COR-L47 (cell line): Measurements from ENCODE around the gene DGAT2L6.

Experiments
- DNase-seq: peaks from one replicate; lab custom pipeline; 2025; lab: John Stamatoyannopoulos, UW

Gene DGAT2L6, protein sequence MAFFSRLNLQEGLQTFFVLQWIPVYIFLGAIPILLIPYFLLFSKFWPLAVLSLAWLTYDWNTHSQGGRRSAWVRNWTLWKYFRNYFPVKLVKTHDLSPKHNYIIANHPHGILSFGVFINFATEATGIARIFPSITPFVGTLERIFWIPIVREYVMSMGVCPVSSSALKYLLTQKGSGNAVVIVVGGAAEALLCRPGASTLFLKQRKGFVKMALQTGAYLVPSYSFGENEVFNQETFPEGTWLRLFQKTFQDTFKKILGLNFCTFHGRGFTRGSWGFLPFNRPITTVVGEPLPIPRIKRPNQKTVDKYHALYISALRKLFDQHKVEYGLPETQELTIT

DNA sequence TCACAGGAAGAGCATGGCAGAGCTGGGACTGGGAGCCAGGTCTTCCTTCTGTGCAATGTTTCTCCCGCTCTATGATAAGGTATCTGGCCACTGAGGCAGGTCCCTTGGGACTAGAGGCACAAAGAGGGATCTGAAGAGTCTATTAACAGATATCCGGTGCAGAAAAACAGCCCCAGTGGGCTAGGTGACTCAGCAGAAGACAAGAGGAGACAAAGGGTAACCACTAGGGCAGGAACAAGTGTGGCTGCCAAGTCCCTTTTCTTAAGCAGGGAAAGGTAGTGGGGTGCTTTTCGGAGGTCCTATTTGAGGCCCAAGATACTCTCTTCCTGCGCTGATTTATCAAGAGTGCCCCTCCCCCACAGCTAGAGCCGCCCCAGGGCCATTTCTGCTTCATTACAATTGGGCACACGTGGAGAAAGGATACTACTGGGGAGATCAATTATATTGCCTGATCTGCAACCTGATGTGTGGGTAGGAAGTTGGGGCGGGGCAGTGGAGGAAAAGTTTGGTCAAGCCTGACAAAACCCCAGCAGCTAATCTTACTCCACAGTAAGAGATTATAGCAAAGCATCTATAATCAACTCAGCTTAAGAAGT lies at the start of gene DGAT2L6:
DGAT2L6 (plus strand) TSS at position 546 of the 596 bp plus-strand sequence. CDS start 100 bp downstream, outside the sequence.
- DNase-seq, result no peak

DNA sequence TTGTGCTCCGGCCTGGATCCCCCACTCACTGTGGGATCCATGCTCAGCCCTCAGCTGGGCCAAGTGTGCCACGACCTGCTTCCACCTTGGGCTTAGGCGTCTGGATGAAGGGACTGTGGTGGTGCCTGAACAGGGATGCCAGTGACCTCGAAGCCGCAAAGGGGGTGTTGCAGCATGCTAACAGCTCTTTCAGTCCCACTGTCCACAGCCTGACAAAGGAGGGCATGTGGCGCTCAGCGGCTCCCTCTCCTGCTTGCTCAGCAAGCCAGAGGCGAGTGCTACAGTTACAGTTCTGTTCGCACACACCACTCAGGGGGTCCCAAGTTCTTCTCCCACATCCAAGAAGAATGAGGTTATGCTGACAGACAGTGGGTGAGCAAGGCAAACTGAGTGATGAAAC lies 49.2 kb upstream of the DGAT2L6 start:
- DNase-seq, result no peak

DNA sequence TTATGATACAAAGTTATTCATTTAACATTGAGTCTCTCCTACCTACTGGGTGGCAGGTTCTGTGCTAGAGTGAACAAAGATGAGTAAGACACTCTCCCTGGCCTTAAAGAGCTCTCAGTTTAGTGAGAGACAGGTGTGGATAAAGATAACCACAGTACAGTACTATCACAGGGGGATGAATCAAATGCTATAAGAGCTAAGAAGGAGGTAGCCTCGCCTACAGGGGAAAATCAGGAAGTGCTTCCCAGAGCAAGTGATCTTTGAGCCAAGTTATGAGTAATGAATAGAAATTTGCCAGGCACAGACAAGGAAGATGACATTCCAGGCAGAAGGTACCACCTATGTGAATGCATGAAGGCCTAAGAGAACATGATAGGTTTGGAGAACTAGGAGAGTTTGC lies 47.5 kb upstream of the DGAT2L6 start:
- no peak for DNase-seq

DNA sequence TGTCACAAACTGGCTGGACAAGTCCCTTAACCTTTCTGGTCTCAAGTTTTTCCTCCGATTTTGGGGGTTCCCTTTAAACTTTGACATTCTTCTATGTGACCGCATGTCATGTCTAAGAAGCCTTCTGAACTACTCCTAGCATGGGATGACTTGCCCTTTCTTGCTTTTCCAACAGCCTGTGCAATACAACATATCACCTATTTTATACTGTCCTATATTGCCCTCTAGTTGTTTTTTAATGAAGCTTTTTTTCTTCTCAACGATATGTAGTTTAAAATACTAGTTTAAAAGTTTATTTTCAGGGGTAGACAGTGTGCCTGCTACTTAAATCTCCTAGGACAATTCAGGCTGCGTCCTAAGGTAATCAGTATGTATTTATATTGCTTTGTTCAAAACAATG lies 45.1 kb upstream of the DGAT2L6 start:
- no peak for DNase-seq

DNA sequence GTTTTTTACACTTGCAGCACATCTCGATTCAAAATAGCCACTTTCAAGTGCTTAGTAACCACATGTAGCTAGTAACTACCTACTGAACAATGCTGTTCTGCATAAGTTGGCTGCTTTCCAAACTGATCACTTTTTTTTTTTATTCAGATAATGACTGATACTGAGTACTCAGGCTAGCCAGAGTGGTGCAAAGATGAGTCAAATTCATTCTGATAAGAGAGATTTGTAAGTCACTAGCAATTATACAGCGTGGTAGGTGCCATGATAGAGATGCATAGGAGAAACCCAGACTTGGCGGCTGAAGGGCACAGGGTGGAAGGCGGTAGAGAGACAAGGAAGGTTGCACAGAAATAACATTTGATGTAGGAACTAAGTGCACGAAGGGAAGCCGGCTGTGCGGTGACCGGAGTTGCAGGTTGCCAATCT lies 44.4 kb upstream of the DGAT2L6 start:
- no peak for DNase-seq

DNA sequence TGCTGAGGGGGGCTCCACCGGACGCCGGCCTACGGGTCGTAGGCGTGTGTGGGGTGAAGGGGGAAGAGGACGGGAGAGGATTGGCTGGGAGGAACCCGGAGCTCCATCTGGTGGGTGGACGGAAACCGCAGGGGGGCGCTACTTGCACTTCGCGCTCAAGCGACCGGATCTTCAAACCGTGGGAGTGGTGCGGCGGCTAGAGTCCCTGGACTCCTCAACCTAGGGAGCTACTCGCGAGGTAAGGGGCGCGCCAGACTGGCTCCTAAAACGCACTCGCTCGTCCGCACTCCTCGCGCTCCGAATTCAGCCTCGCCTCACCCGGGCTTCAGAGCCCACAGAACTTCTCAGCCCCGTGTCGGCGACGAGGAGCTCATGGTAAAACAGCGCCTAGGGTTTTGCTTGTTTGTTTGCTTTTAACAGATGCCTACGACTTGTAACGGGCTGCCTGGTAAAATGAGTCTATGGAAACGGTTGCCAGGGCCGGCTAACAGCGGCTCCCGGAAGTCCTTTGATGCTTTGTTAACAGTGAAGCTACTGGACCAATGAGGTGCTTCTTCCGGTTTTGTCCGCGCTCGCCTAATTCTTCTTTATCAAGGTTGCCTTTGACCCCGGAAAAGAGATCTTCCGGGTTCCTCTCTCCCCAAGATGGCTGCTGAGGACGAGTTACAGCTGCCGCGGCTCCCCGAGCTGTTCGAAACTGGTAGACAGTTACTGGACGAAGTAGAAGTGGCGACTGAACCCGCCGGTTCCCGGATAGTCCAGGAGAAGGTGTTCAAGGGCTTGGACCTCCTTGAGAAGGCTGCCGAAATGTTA lies 43.8 kb upstream of the DGAT2L6 start, which contains the start of gene IGBP1:
IGBP1 (plus strand) TSS at position 145 of the 813 bp plus-strand sequence; CDS start at position 646, 501 bp downstream.
- DNase-seq, result peak; percentile 76

DNA sequence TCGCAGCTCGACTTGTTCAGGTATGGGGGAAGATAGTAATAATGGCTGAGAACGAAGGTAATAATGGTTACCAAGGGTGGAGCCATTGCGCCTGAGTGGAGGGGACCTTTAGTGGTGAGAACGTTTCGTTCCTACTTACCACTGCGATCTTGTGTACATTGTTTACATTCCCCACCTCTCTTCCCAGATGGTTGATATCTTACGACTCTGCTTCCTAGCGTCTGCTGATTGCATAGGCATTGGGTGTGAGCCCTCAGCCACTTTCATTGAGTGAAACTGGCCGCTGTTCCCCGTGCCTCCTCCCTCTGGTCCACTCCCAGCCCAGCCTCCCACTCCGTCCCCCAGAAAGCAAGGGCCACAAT lies 43.2 kb upstream of the DGAT2L6 start:
- DNase-seq, result no peak

DNA sequence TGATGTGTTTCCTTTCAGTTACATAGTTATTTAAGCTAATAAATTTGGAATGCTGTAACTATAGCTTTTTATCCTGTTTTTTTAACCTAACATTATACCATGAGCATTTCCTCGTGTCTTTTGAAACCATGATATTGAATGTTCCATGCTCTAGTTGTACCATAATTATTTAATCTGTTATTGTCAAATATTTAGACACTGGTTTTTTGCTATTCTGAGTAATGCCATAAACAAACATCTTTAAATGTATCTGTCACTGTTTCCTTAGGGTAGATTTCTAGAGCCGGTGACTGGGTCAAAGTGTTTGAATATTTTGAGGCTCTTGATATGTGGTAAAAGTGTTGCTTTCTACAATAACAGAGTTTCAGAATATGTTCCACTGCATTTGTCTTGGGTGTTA lies 38.7 kb upstream of the DGAT2L6 start:
- no peak for DNase-seq

DNA sequence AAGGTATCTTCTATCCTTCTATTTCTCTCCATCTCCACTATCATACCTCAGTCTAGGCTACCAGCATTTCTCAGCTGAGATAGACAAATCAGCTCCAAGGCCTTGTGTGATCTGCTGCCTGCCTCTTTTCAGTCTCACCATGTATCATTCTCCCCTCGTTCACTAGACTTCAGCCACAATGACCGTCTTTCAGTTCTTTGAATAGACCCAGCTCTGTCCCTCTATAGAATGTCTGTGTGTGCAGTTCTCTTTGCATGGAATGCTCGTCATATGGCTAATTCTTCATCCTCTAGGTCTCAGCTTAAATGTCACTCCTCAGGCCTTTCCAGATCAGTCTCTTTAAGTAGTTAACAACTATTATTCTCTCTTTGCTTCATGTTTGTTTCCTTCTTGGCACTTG lies 37.5 kb upstream of the DGAT2L6 start:
- no peak for DNase-seq

DNA sequence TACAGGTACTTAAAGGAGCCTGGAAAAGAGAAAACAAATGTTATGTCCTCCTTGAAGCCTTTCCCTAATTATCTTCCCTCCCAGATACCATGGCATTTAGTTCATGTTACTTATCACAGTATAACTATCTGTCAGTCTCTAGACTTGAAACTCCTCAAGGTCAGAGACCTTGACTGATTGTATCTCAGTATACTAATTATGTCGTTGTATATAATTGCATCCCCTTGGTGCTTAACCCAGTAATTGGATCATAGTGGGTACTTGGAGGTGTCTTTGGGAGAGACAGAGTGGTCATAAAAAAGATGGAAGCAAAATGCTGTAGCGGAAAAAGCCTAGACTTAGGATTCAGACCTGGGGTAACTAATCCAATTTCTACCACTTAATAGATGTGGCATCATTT lies 35.9 kb upstream of the DGAT2L6 start:
- DNase-seq, result no peak

DNA sequence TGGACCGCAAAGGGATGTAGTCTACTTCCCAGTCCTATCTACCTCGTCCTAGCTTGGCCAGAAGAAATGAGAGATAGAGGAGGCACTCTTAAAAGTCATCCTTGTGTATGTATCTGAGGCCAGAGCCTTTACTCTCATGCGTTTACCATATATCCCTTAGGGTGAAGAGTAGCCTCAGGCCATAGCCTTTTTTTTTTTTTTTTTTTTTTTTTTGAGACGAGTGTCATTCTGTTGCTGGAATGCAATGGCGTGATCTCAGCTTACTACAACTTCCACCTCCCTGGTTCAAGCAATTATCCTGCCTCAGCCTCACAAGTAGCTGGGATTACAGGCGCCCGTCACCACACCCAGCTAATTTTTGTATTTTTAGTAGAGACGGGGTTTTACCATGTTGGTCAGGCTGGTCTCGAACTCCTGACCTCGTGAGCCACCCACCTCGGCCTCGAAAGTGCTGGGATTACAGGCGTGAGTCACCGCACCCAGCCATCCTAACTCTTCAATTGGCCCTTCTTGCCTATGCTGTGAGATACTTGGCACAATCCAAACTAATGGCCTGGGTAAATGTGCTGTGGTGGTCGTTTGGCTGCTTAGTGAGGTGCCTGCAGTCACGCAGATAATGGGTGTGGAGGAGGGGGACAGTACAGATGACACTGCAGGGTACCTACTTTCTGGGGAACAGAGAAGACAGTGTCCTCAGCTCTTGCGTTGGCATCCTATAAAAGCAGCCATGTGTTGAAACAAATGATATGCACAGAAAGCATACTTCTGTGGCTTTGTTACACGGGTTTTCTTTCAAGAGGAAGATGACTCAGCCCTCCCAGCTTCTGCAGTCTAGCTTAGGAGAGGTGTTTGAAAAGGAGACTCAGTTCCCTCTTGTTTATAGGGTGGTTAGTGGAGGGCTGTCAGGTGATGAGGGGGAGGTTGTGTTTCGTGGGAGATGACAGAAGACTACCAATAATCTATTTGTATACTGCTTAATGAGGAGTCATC lies 10.4 kb upstream of the DGAT2L6 start:
- DNase-seq, result no peak

DNA sequence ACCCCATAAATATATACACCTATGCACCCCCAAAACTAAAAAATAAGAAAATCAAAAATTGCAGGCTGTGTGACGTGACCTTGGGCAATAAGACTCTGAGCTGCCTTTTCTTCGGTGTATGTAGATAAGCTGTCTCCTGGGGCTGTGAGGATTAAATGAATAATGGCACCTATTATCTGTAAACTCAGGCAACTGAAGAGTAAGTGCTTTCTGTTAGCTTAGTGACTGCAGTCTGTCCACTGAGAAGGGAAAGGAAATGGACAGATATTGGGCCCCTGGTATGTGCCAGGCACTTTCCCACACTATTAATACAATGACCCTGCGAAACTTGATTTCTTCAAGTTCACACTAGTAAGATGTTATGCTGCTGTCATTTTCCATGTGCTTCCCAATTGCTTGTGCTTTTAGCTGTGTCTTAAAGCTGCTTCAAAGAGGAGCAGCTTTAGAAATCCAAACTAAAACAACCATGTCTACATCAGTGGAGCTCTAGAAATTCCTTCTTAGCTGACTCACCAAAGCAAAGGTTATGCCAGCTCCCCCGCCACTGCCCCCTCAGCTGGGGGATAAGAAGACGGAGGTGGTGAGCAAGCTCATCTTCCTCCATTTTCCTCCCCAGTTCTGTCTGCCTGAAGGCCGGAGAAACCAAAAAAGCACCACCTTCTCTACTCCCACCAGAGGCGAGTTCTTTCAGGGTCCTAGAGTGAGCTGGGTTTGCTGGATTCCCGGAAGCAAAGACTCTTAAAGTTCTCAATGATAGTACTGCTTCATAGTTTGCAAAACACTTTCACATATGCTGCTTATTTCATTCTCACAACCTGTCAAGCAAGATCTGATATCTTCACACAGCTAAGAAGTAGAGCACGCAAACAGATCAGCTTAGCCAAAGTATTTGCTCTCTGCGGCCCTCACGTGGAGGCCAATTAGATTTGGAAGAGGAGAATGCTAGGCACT lies 8.8 kb upstream of the DGAT2L6 start:
- DNase-seq, result no peak

DNA sequence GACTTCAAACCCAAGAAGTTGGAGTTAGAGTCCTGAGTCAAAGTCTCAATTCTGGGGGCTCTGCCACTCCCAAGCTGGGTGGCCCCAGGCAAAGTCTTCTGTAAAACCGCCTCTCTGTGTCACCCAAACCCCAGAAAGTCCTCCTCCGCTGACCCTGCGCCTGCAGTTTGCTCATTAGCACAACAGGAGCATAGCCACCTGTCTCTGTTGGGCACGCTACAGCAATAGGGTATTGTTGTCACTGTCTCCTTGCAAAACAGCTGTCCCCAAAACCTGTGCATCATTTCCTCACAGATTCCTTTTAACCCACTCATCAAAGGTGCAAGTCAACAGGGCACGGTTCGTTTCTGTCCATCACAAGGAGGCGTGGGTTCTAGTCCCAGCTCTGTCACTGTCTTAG lies 8.0 kb upstream of the DGAT2L6 start:
- no peak for DNase-seq

DNA sequence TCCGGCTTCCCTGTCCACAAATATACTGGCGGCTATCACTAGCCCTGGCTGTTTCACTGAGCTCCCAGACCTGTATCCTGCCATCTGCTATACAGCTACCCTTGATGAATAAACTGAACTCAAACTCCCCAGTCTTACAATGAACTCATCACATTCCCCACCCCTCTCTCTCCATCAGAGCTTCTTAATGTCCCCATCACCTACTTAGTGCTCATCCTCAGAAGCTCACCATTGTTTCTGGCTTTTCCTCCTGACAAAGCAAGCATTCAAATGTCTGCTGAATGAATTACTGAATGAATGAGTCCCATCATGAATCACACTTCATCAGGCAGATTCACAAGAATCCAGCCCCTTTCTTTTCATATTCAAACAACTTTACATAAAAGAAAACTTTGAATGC lies 5.7 kb upstream of the DGAT2L6 start:
- no peak for DNase-seq

DNA sequence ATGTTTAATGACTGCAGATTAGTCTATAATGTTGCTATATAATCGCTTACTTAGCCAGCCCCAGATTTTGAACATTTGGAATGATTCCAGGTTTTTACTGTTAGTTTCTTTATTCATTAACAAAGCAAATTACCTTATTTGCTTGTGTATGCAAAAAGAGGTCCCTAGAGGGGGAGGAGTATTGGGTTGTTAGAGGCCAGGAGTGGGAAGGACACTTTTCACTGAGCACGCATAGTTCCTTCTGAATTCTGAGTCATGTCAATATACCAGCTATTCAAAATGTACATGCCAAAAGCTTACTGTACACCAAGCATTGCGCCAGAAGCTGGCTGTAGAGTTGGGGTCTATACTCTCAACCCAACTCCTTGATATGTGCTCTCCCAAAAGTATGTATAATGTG lies 5.1 kb upstream of the DGAT2L6 start:
- DNase-seq, result no peak

DNA sequence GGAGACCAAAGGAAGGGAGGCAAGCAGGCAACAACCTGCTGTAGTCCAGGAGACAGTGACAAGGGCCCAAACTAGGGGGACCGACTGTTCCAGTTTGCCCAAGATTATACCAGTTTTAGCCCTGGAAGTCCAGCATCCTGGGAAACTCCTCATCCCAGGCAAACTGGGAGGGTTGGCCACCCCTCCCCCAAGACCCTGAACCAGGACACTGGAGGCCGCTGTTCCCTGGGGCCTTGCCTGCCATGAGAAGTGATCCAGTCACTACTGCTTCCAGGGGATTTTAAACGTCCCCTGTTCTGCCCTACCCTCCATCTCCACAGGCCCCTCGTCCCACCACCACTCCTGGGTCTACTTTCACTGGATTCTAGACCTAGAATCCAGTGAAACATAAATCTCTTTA lies 4.3 kb upstream of the DGAT2L6 start:
- DNase-seq, result no peak

DNA sequence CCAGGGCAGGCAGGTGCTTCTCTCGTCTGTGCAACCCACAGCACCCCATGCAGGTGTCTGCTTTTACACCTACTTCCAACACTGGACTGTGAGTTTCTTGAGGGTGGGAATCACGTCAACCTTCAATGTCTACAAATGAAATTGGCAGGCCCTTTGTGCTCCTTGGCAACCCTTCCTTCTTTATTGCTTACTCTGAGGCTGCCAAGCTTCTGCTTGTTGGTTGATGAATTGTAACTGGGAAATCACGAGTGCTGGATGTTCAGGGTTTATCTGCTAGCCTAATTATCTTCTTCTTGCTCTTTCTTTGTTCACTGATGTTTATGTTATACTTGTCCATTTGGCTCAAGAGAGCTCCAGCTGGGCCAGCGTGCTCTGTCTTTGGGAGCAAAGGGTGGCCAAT lies 2.5 kb upstream of the DGAT2L6 start:
- peak; percentile 49 for DNase-seq

DNA sequence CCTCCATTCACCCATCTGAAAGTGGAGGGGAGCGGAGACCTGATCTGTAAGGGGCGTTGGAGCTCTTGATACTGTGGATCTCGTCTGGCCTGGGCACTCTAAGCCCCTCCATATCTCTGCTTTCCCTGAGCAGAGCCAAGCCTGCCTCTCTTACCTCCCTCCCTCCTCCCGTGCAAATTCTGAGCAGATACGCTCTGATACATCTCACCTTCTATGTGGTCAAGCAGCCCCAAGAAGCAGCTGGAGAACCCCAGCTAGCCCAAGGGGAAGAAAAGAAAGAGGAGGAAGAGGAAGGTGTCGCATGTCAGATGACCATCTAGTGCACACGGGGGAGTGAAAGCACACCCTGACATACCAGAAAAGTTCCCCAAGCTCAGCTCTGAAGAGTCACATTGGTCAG lies 1.9 kb upstream of the DGAT2L6 start:
- DNase-seq, result no peak

DNA sequence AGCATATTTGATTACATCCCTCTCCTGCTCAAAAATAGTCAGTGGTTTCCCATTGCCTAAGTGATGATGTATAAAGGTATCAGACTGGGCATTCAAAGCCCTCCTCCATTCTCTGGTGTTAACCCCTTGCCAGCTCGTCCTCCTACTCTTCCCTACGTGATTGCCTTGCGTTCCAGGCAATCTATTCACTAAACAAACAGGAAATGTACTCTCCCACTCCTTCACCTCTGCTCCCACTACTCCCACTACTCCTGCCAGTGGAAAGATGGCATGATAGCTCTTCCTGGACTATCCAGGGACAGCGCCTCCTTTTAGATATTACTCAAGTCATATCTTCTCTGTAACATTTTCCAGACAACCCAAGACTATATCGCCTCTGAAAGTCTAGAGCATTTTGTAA lies 5.8 kb downstream of the DGAT2L6 start:
- no peak for DNase-seq

DNA sequence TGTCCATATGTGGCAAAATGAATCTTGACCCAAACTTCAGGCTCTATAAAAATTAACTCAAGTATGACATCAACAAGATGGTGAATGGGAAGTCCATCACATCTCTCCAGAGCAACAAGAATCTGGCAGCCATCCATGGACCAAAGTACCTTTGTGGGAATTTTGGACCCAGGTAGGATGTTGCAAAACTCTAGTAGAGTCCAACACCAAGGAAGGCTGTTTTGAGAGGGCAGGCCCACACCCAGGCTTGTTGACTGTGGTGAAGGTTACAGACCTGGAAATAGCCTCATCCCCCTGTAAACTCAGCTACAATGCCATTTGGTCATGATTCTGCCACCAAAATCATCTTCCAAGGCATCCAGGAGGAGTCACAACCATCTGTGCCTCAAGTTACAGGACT lies 12.9 kb downstream of the DGAT2L6 start:
- DNase-seq, result no peak
